HepG2 (cell line): ENCODE measurements around the gene RRBP1. TPM values are rescaled to one million over a fixed set of nuclear protein-coding genes. Genes with fewer than 3 reads are reported as not detected.

Source experiments
- CHD4 ChIP-seq: fragments of 200-600 bp; sonication (generic); IDR thresholded peaks from 2 replicates; pipeline ENCODE4 v1.7.0; 2017; ENCODE audit warnings: mild to moderate bottlenecking, low read length, borderline replicate concordance
- ELF1 ChIP-seq: sonication (generic); formaldehyde crosslinking; IDR thresholded peaks from 2 replicates; pipeline ENCODE4 v1.4.0; 2020; ENCODE audit warnings: missing genetic modification reagents
- GLI4 ChIP-seq: sonication (generic); formaldehyde crosslinking; IDR thresholded peaks from 2 replicates; pipeline ENCODE4 v1.5.1; 2020; ENCODE audit warnings: missing genetic modification reagents, mild to moderate bottlenecking, moderate library complexity, borderline replicate concordance
- GPN1 ChIP-seq: sonication (generic); formaldehyde crosslinking; IDR thresholded peaks from 2 replicates; pipeline ENCODE4 v1.5.1; 2020; ENCODE audit warnings: missing genetic modification reagents, borderline replicate concordance
- HES4 ChIP-seq: sonication (generic); formaldehyde crosslinking; IDR thresholded peaks from 2 replicates; pipeline ENCODE4 v1.9.0; 2021; ENCODE audit warnings: mild to moderate bottlenecking, missing genetic modification reagents, borderline replicate concordance
- KDM6A ChIP-seq: IDR thresholded peaks from 2 replicates; pipeline ENCODE4 v1.6.1; 2016; ENCODE audit warnings: low read depth
- MED8 ChIP-seq: sonication (generic); formaldehyde crosslinking; IDR thresholded peaks from 2 replicates; pipeline ENCODE4 v1.8.1; 2023; ENCODE audit warnings: mild to moderate bottlenecking, missing genetic modification reagents; ENCODE audit not compliant: insufficient replicate concordance
- MTF1 ChIP-seq: sonication (generic); formaldehyde crosslinking; IDR thresholded peaks from 2 replicates; pipeline ENCODE4 v1.5.0; 2020; ENCODE audit warnings: missing genetic modification reagents
- NFATC3 ChIP-seq: sonication (generic); formaldehyde crosslinking; IDR thresholded peaks from 2 replicates; pipeline ENCODE4 v1.5.1; 2020; ENCODE audit warnings: mild to moderate bottlenecking, missing genetic modification reagents
- NONO ChIP-seq, 2 experiments: fragments of 450-650 bp in 1 of 2; sonication (generic) in 1 of 2; formaldehyde crosslinking in 1 of 2; IDR thresholded peaks in 1 of 2; conservative IDR thresholded peaks in 1 of 2; 2 replicates each; pipeline versions ENCODE4 v1.6.1 to v1.8.0; 2017 to 2022; ENCODE audit warnings: mild to moderate bottlenecking in 1 of 2, missing genetic modification reagents in 1 of 2, moderate library complexity in 1 of 2
- PAX8 ChIP-seq: sonication (generic); formaldehyde crosslinking; IDR thresholded peaks from 2 replicates; pipeline ENCODE4 v1.8.0; 2022; ENCODE audit warnings: mild to moderate bottlenecking, missing genetic modification reagents, borderline replicate concordance
- PPARG ChIP-seq: conservative IDR thresholded peaks from 2 replicates; pipeline ENCODE4 v1.6.1; 2016; ENCODE audit warnings: missing biosample characterization, missing genetic modification reagents
- RBFOX2 ChIP-seq: fragments of 200-400 bp; formaldehyde crosslinking; IDR thresholded peaks from 2 replicates; pipeline ENCODE4 v1.6.1; 2017; ENCODE audit warnings: low read depth, mild to moderate bottlenecking, low read length
- RFXAP ChIP-seq: sonication (generic); formaldehyde crosslinking; IDR thresholded peaks from 2 replicates; pipeline ENCODE4 v1.4.0; 2020; ENCODE audit warnings: missing genetic modification reagents, borderline replicate concordance
- SOX13 ChIP-seq, 3 experiments: fragments of 450-650 bp in 1 of 3; sonication (generic) in 1 of 3; formaldehyde crosslinking in 1 of 3; IDR thresholded peaks in 2 of 3; conservative IDR thresholded peaks in 1 of 3; 2 replicates each; pipeline versions ENCODE4 v1.5.0 to v1.6.1; 2016 to 2020; ENCODE audit warnings: antibody characterized with exemption in 1 of 3, mild to moderate bottlenecking in 1 of 3, missing compliant biosample characterization in 1 of 3, missing genetic modification reagents in 1 of 3, moderate library complexity in 1 of 3
- STAT5B ChIP-seq: sonication (generic); formaldehyde crosslinking; IDR thresholded peaks from 2 replicates; pipeline ENCODE4 v1.4.0; 2020; ENCODE audit warnings: missing genetic modification reagents
- TOPORS ChIP-seq: sonication (generic); formaldehyde crosslinking; IDR thresholded peaks from 2 replicates; pipeline ENCODE4 v1.8.0; 2023; ENCODE audit warnings: mild to moderate bottlenecking, missing genetic modification reagents
- YEATS2 ChIP-seq: sonication (generic); formaldehyde crosslinking; IDR thresholded peaks from 2 replicates; pipeline ENCODE4 v1.4.0; 2020; ENCODE audit warnings: missing genetic modification reagents, borderline replicate concordance
- ZNF234 ChIP-seq: sonication (generic); formaldehyde crosslinking; conservative IDR thresholded peaks from 2 replicates; pipeline ENCODE4 v1.5.1; 2020; ENCODE audit warnings: mild to moderate bottlenecking, missing genetic modification reagents
- ZNF30 ChIP-seq: sonication (generic); formaldehyde crosslinking; IDR thresholded peaks from 2 replicates; pipeline ENCODE4 v1.5.0; 2020; ENCODE audit warnings: mild to moderate bottlenecking, missing genetic modification reagents
- ZNF335 ChIP-seq: sonication (generic); formaldehyde crosslinking; IDR thresholded peaks from 2 replicates; pipeline ENCODE4 v1.4.0; 2020; ENCODE audit warnings: missing genetic modification reagents
- ZNF564 ChIP-seq: sonication (generic); formaldehyde crosslinking; IDR thresholded peaks from 2 replicates; pipeline ENCODE4 v1.8.1; 2023; ENCODE audit warnings: mild to moderate bottlenecking, missing genetic modification reagents
- ZNF782 ChIP-seq: sonication (generic); formaldehyde crosslinking; IDR thresholded peaks from 2 replicates; pipeline ENCODE4 v1.4.0; 2020; ENCODE audit warnings: missing genetic modification reagents, mild to moderate bottlenecking, borderline replicate concordance
- ZNF878 ChIP-seq: sonication (generic); formaldehyde crosslinking; IDR thresholded peaks from 2 replicates; pipeline ENCODE4 v1.8.1; 2023; ENCODE audit warnings: mild to moderate bottlenecking, missing genetic modification reagents, moderate library complexity
- polyA plus RNA-seq, 8 experiments: library from polyadenylated mRNA; depleted of rRNA in 3 of 8; stranded (reverse) in 7 of 8; unstranded in 1 of 8; fragments of >200 nt; fragmentation: Illumina TruSeq in 4 of 8; extraction: Trizol in 4 of 8; gene quantifications; 2 replicates each; pipeline versions ENCODE4 v1.2.1 to v1.2.3, GENCODE V29; 2011 to 2016; ENCODE audit warnings: low read depth in 4 of 8, missing spikeins in 1 of 8, mixed read lengths in 1 of 8; ENCODE audit not compliant: insufficient read depth in 1 of 8
- total RNA-seq, 5 experiments: library from RNA; depleted of rRNA; stranded (reverse); fragments of >200 nt; fragmentation: Illumina TruSeq; extraction: Trizol; gene quantifications; 2 replicates each; pipeline ENCODE4 v1.2.3, GENCODE V29; 2016; ENCODE audit warnings: low read depth in 1 of 5
- TF ChIP-seq, protein P1 (sequence below): sonication (generic); formaldehyde crosslinking; IDR thresholded peaks from 2 replicates; pipeline ENCODE4 v1.4.0; 2020; ENCODE audit warnings: missing genetic modification reagents, borderline replicate concordance
- TF ChIP-seq, protein P2 (sequence below): sonication (generic); formaldehyde crosslinking; IDR thresholded peaks from 2 replicates; pipeline ENCODE4 v1.8.0; 2022; ENCODE audit warnings: missing genetic modification reagents, mild to moderate bottlenecking, borderline replicate concordance
- TF ChIP-seq, protein P3 (sequence below): sonication (generic); formaldehyde crosslinking; IDR thresholded peaks from 2 replicates; pipeline ENCODE4 v1.5.1; 2020; ENCODE audit warnings: mild to moderate bottlenecking, missing genetic modification reagents, moderate library complexity

RRBP1 gene
- total and polyA plus RNA-seq, 2 of the 13 experiments (the other 11 are each of a cell fraction or from before 2014, with no cell fraction given) = 150 to 222 TPM

DNA sequence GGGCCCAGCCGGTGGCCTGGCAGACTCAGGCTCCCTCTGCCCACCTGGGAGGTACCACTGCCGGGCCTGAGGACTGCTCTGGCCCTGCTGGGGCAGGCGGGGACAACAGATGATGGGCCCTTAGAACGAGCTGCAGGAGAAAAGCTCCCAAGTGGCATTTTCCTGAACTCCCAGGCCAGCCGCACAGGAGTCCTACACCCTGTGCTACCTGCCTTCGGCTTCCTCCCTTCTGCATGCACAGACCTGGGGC lies 70.8 kb downstream of the RRBP1 start (continued):
- TF ChIP-seq ZNF782 (CRISPR knock-in tag) = no peak
- TF ChIP-seq NONO (IDR thresholded peaks at IDR 0.05) = no peak
- peak; percentile 67 for TF ChIP-seq NONO (CRISPR knock-in tag; conservative IDR thresholded peaks at IDR 0.05)
- TF ChIP-seq ELF1 (CRISPR knock-in tag) = no peak
- no peak for TF ChIP-seq ZNF564
- no peak for TF ChIP-seq YEATS2 (CRISPR knock-in tag)
- TF ChIP-seq KDM6A (CRISPR knock-in tag) = no peak
- TF ChIP-seq GPN1 = no peak
- no peak for TF ChIP-seq GLI4 (CRISPR knock-in tag)
- 0 out of 2 replicates have a peak, but pooled peaks have one; percentile 47 for TF ChIP-seq ZNF30 (CRISPR knock-in tag)
- TF ChIP-seq MTF1 = no peak
- TF ChIP-seq SOX13 (IDR thresholded peaks at IDR 0.05) = no peak
- no peak for TF ChIP-seq SOX13 (CRISPR knock-in tag; conservative IDR thresholded peaks at IDR 0.05 in 1 of 2, IDR thresholded peaks at IDR 0.05 in 1 of 2)
- TF ChIP-seq ZNF878 (CRISPR knock-in tag) = no peak
- no peak for TF ChIP-seq CHD4
- no peak for TF ChIP-seq HES4 (CRISPR knock-in tag)
- no peak for TF ChIP-seq RBFOX2
- no peak for TF ChIP-seq NFATC3
- TF ChIP-seq, protein P1, sequence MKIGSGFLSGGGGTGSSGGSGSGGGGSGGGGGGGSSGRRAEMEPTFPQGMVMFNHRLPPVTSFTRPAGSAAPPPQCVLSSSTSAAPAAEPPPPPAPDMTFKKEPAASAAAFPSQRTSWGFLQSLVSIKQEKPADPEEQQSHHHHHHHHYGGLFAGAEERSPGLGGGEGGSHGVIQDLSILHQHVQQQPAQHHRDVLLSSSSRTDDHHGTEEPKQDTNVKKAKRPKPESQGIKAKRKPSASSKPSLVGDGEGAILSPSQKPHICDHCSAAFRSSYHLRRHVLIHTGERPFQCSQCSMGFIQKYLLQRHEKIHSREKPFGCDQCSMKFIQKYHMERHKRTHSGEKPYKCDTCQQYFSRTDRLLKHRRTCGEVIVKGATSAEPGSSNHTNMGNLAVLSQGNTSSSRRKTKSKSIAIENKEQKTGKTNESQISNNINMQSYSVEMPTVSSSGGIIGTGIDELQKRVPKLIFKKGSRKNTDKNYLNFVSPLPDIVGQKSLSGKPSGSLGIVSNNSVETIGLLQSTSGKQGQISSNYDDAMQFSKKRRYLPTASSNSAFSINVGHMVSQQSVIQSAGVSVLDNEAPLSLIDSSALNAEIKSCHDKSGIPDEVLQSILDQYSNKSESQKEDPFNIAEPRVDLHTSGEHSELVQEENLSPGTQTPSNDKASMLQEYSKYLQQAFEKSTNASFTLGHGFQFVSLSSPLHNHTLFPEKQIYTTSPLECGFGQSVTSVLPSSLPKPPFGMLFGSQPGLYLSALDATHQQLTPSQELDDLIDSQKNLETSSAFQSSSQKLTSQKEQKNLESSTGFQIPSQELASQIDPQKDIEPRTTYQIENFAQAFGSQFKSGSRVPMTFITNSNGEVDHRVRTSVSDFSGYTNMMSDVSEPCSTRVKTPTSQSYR = no peak; the same call in 1 of the 2 replicates
- TF ChIP-seq PPARG (CRISPR knock-in tag) = no peak
- TF ChIP-seq TOPORS (CRISPR knock-in tag) = no peak
- no peak for TF ChIP-seq PAX8 (CRISPR knock-in tag)
- TF ChIP-seq ZNF335 (CRISPR knock-in tag) = no peak
- TF ChIP-seq RFXAP (CRISPR knock-in tag) = peak; percentile 56; the same call in 1 of the 2 replicates
- TF ChIP-seq ZNF234 (CRISPR knock-in tag) = no peak
- TF ChIP-seq STAT5B = no peak
- TF ChIP-seq, protein P2, sequence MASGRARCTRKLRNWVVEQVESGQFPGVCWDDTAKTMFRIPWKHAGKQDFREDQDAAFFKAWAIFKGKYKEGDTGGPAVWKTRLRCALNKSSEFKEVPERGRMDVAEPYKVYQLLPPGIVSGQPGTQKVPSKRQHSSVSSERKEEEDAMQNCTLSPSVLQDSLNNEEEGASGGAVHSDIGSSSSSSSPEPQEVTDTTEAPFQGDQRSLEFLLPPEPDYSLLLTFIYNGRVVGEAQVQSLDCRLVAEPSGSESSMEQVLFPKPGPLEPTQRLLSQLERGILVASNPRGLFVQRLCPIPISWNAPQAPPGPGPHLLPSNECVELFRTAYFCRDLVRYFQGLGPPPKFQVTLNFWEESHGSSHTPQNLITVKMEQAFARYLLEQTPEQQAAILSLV = no peak
- TF ChIP-seq, protein P3, sequence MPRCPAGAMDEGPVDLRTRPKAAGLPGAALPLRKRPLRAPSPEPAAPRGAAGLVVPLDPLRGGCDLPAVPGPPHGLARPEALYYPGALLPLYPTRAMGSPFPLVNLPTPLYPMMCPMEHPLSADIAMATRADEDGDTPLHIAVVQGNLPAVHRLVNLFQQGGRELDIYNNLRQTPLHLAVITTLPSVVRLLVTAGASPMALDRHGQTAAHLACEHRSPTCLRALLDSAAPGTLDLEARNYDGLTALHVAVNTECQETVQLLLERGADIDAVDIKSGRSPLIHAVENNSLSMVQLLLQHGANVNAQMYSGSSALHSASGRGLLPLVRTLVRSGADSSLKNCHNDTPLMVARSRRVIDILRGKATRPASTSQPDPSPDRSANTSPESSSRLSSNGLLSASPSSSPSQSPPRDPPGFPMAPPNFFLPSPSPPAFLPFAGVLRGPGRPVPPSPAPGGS = no peak
- TF ChIP-seq MED8 (CRISPR knock-in tag) = no peak
